Endothelial cell of umbilical vein (primary cell): Measurements from ENCODE around the gene DMD. TPM values are rescaled to one million over a fixed set of nuclear protein-coding genes. Genes with fewer than 3 reads are reported as not detected.

Source experiments
- BruUV-seq: library from RNA; stranded (reverse); fragments of 400-500 nt; replicated peaks from 2 replicates; lab custom pipeline; 2021; lab: Mats Ljungman, UMichigan
- CTCF ChIA-PET: fragments of 300-600, 350-600 bp; sonication (Branson Sonifier 250); formaldehyde crosslinking; loops from one replicate; lab custom pipeline; 2021; ENCODE audit warnings: antibody characterized with exemption, inconsistent platforms; lab: Charles Lee
- POLR2A ChIA-PET: fragments of 300-600, 350-600 bp; sonication (Branson Sonifier 250); formaldehyde crosslinking; loops from one replicate; lab custom pipeline; 2021; ENCODE audit warnings: antibody characterized with exemption, inconsistent platforms; lab: Charles Lee
- DNase-seq: peaks from one replicate; pipeline ENCODE4 v3.0.0-alpha.2; 2011; ENCODE audit warnings: low read depth, low spot score
- FAIRE-seq: peaks from 2 replicates; lab custom pipeline; 2011; peaks lifted over from hg19 to GRCh38; lab: Jason Lieb, UNC
- H2AFZ ChIP-seq: 2 replicates; pipeline ENCODE4 v1.6.0; 2012; ENCODE audit warnings: low read depth, low read length, control low read depth, inconsistent platforms
- H3K27ac ChIP-seq: 2 replicates; pipeline ENCODE4 v1.5.1; 2011; ENCODE audit warnings: low read depth, mild to moderate bottlenecking, control low read depth, low read length, moderate library complexity; ENCODE audit not compliant: insufficient read depth
- H3K27me3 ChIP-seq, 2 experiments: 2 replicates each; pipeline versions ENCODE4 v1.6.0 to v1.6.1; 2011; ENCODE audit warnings: low read length in 2 of 2, mixed read lengths in 1 of 2; ENCODE audit not compliant: control insufficient read depth in 2 of 2, insufficient read depth in 2 of 2
- H3K36me3 ChIP-seq, 2 experiments: 2 replicates in 1 of 2; 3 replicates in 1 of 2; pipeline ENCODE4 v1.5.1; 2011; ENCODE audit warnings: low read length in 2 of 2, mild to moderate bottlenecking in 1 of 2, moderate library complexity in 1 of 2; ENCODE audit not compliant: control insufficient read depth in 2 of 2, insufficient read depth in 2 of 2; ENCODE audit errors: extremely low read depth in 1 of 2
- H3K4me1 ChIP-seq: 3 replicates; pipeline ENCODE4 v1.5.1; 2011; ENCODE audit warnings: mild to moderate bottlenecking, low read length; ENCODE audit not compliant: control insufficient read depth, insufficient read depth; ENCODE audit errors: extremely low read depth
- H3K4me2 ChIP-seq: 2 replicates; pipeline ENCODE4 v1.6.1; 2011; ENCODE audit warnings: low read length, control low read depth, mixed read lengths; ENCODE audit not compliant: insufficient read depth
- H3K4me3 ChIP-seq, 3 experiments: fragments of 200-600 bp in 1 of 3; sonication (generic), shearing (Covaris generic) in 1 of 3; replicated peaks in 1 of 3; 2 replicates each; pipeline ENCODE4 v1.5.1; 2011 to 2016; ENCODE audit warnings: control low read depth in 3 of 3, low read length in 3 of 3, mild to moderate bottlenecking in 2 of 3, inconsistent platforms in 1 of 3, low read depth in 1 of 3, moderate library complexity in 1 of 3; ENCODE audit not compliant: insufficient read depth in 1 of 3
- H3K79me2 ChIP-seq: 2 replicates; pipeline ENCODE4 v1.6.0; 2012; ENCODE audit warnings: low read length, inconsistent platforms; ENCODE audit not compliant: control insufficient read depth, insufficient read depth
- H3K9ac ChIP-seq: replicated peaks from 2 replicates; pipeline ENCODE3; 2011; ENCODE audit warnings: low read length, control low read depth; ENCODE audit not compliant: insufficient read depth; ENCODE audit errors: extremely low read depth
- H3K9me1 ChIP-seq: replicated peaks from 3 replicates; pipeline ENCODE4 v1.6.0; 2011; ENCODE audit warnings: mild to moderate bottlenecking, low read length; ENCODE audit not compliant: control insufficient read depth, insufficient read depth; ENCODE audit errors: extremely low read depth
- H3K9me3 ChIP-seq: replicated peaks from 2 replicates; pipeline ENCODE4 v1.5.1; 2012; ENCODE audit warnings: low read length, inconsistent platforms; ENCODE audit not compliant: control insufficient read depth, insufficient read depth
- H4K20me1 ChIP-seq: replicated peaks from 2 replicates; pipeline ENCODE3; 2011; ENCODE audit warnings: mild to moderate bottlenecking, low read length; ENCODE audit not compliant: control insufficient read depth, insufficient read depth; ENCODE audit errors: extremely low read depth
- EZH2 ChIP-seq: IDR thresholded peaks from 2 replicates; pipeline ENCODE4 v1.6.1; 2012; ENCODE audit warnings: borderline replicate concordance, low read depth, mild to moderate bottlenecking, moderate library complexity, low read length, inconsistent platforms; ENCODE audit not compliant: severe bottlenecking
- FOS ChIP-seq: IDR thresholded peaks from 2 replicates; pipeline ENCODE4 v1.6.1; 2011; ENCODE audit warnings: mild to moderate bottlenecking, low read length, moderate library complexity, borderline replicate concordance; ENCODE audit not compliant: insufficient read depth
- GATA2 ChIP-seq: IDR thresholded peaks from 2 replicates; pipeline ENCODE4 v1.7.0; 2011; ENCODE audit warnings: low read depth, mild to moderate bottlenecking, moderate library complexity, mixed read lengths, low read length; ENCODE audit not compliant: insufficient read length, insufficient read depth
- JUN ChIP-seq: IDR thresholded peaks from 2 replicates; pipeline ENCODE4 v1.6.1; 2011; ENCODE audit warnings: borderline replicate concordance, low read depth; ENCODE audit not compliant: insufficient read length, insufficient read depth
- MAX ChIP-seq: IDR thresholded peaks from 2 replicates; pipeline ENCODE4 v1.6.1; 2011; ENCODE audit not compliant: insufficient read depth, insufficient read length
- MYC ChIP-seq: IDR thresholded peaks from one replicate; pipeline ENCODE4 v1.6.1; 2011; ENCODE audit warnings: mild to moderate bottlenecking, low read depth, low read length
- POLR2A ChIP-seq: IDR thresholded peaks from 2 replicates; pipeline ENCODE4 v1.6.1; 2012; ENCODE audit warnings: low read depth, mild to moderate bottlenecking, control low read depth, low read length
- POLR2AphosphoS5 ChIP-seq: IDR thresholded peaks from 2 replicates; pipeline ENCODE4 v1.6.1; 2012; ENCODE audit warnings: low read depth, mild to moderate bottlenecking, control low read depth, low read length, moderate library complexity; ENCODE audit not compliant: insufficient read depth
- dilution Hi-C: fragments of 300-500 bp; cut with MboI; formaldehyde crosslinking; loops from one replicate; pipeline ENCODE4 v1.15.0; 2019; ENCODE audit warnings: low sequenced_read_pairs; ENCODE audit not compliant: extremely low pct_ligation_motif_present
- intact Hi-C: fragments of 100-400 bp; cut with micrococcal nuclease; formaldehyde crosslinking; loops from one replicate; pipeline ENCODE4 v1.10.0; 2022
- polyA plus RNA-seq, 4 experiments: library from polyadenylated mRNA; depleted of rRNA in 3 of 4; stranded (reverse) in 3 of 4; unstranded in 1 of 4; fragments of >200 nt; gene quantifications; 2 replicates each; pipeline versions ENCODE4 v1.2.1 to v1.2.3, GENCODE V29; 2011 to 2012; ENCODE audit warnings: missing spikeins in 1 of 4
- total RNA-seq: library from RNA; stranded (reverse); gene quantifications from 2 replicates; pipeline ENCODE4 v1.2.3, GENCODE V29; 2021
- TF ChIP-seq, protein P1 (sequence below), 2 donors: IDR thresholded peaks; 1 replicate in 1 of 2; 2 replicates in 1 of 2; pipeline ENCODE4 v1.5.1; 2011; ENCODE audit warnings: low read length in 2 of 2, mild to moderate bottlenecking in 2 of 2, moderate library complexity in 2 of 2, control low read depth in 1 of 2, inconsistent platforms in 1 of 2, low read depth in 1 of 2; ENCODE audit not compliant: insufficient read depth in 1 of 2; ENCODE audit errors: extremely low read depth in 1 of 2

The DMD gene
- total and polyA plus RNA-seq, 2 donors (not counting 3 experiments of a cell fraction or from before 2014, with no cell fraction given), result 7.3 to 9.0 TPM

DNA sequence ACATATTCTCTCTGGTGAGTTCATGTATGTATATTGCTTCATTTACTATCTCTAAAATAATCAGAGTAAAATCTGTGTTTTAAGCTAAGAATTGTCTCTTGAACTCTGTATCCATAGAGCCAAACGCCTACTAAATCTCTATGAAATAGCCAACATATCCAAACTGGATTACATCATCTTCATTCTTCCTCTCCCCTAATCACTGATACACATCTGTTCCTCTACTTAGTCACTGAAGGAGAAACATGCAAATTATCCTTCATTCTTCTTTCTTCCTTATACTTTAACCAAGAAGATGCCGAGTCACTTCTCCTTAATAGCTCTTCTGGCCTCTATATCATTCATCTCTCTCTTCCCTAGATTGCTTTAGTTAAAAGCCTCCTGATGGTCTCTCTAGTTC lies 1509.1 kb downstream of the DMD start:
- Histone ChIP-seq H3K27me3 (no peaks in the 10 kb centered on the region), H3K4me2 (no peak overlapping the region), H3K4me1 (no peaks in the 10 kb centered on the region), H3K79me2 (no peaks in the 10 kb centered on the region), H3K36me3 (no peaks in the 10 kb centered on the region), H4K20me1 (no peaks in the 10 kb centered on the region), H3K9me1 (no peaks in the 10 kb centered on the region), H3K9ac (no peak overlapping the region), H3K27ac (no peak overlapping the region), H2AFZ (no peak overlapping the region), H3K9me3 (no peaks in the 10 kb centered on the region), H3K4me3 (no peak overlapping the region)
- FAIRE-seq (no peak), DNase-seq (no peak)
- no TSS peak for BruUV-seq
- POLR2A ChIA-PET, result no interaction called here
- CTCF ChIA-PET, result no interaction called here
- dilution Hi-C loops, result no loop called here
- no peak for TF ChIP-seq GATA2
- TF ChIP-seq JUN, result no peak
- no peak for TF ChIP-seq MYC
- TF ChIP-seq FOS, result no peak
- intact Hi-C loops, result no loop called here

- Histone ChIP-seq H4K20me1 (no peaks in the 10 kb centered on the region), H3K9me1 (no peaks in the 10 kb centered on the region), H3K79me2 (no peaks in the 10 kb centered on the region), H3K27ac (no peak overlapping the region), H3K27me3 (no peaks in the 10 kb centered on the region), H3K36me3 (no peaks in the 10 kb centered on the region), H3K4me2 (no peak overlapping the region), H3K4me3 (no peak overlapping the region), H3K9me3 (no peaks in the 10 kb centered on the region), H3K9ac (no peak overlapping the region), H2AFZ (no peak overlapping the region), H3K4me1 (no peaks in the 10 kb centered on the region)
- no peak for DNase-seq
- no peak for FAIRE-seq
- TF ChIP-seq, protein P1, sequence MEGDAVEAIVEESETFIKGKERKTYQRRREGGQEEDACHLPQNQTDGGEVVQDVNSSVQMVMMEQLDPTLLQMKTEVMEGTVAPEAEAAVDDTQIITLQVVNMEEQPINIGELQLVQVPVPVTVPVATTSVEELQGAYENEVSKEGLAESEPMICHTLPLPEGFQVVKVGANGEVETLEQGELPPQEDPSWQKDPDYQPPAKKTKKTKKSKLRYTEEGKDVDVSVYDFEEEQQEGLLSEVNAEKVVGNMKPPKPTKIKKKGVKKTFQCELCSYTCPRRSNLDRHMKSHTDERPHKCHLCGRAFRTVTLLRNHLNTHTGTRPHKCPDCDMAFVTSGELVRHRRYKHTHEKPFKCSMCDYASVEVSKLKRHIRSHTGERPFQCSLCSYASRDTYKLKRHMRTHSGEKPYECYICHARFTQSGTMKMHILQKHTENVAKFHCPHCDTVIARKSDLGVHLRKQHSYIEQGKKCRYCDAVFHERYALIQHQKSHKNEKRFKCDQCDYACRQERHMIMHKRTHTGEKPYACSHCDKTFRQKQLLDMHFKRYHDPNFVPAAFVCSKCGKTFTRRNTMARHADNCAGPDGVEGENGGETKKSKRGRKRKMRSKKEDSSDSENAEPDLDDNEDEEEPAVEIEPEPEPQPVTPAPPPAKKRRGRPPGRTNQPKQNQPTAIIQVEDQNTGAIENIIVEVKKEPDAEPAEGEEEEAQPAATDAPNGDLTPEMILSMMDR (IDR thresholded peaks at IDR 0.05; ENCODE audit: extremely low read depth in 1 of 2, insufficient read depth in 1 of 2, low read depth in 1 of 2, low read length in 2 of 2), result no peak
- TF ChIP-seq POLR2A (no peak), POLR2AphosphoS5 (no peak), JUN (no peak), MAX (no peak), EZH2 (no peak), GATA2 (no peak), MYC (no peak), FOS (no peak)
- CTCF ChIA-PET, result no interaction called here
- POLR2A ChIA-PET, result interaction anchor here (0.6 kb wide), 1 partner anchor 8 kb away, joined by 3 read pairs; no protein-coding TSS in a partner anchor
- intact Hi-C loops, result no loop called here
- dilution Hi-C loops, result no loop called here
- BruUV-seq, result no TSS peak
Measured at GRCh38 chrX:31697294-31697916, 1513.9 kb downstream of the DMD start.
